Natural killer cell (primary cell): ENCODE measurements around the gene CCDC102B. TPM values are rescaled to one million over a fixed set of nuclear protein-coding genes. Genes with fewer than 3 reads are reported as not detected.

Experiments used
- ATAC-seq, 3 donors: fragments of 150-1000 bp in 2 of 3; fragments of 200-7000 bp in 1 of 3; cut with Tn5 transposase; 1 replicate in 1 of 3; 2 replicates in 2 of 3; pipeline ENCODE4 v1.10.0; 2021; ENCODE audit warnings: mild to moderate bottlenecking in 2 of 3, moderate library complexity in 2 of 3
- DNase-seq, 2 donors: peaks; one replicate each; pipeline versions ENCODE4 v3.0.0 to v3.0.0-alpha.2; 2013 to 2021; ENCODE audit warnings: mixed read lengths in 1 of 2
- H3K27ac ChIP-seq: one replicate; pipeline ENCODE4 v1.5.1; 2013; ENCODE audit warnings: mild to moderate bottlenecking, low read length
- H3K27me3 ChIP-seq: one replicate; pipeline ENCODE4 v1.6.1; 2013; ENCODE audit warnings: low read length; ENCODE audit not compliant: control insufficient read depth, insufficient read depth
- H3K36me3 ChIP-seq: one replicate; pipeline ENCODE4 v1.6.1; 2013; ENCODE audit warnings: low read length; ENCODE audit not compliant: control insufficient read depth, insufficient read depth
- H3K4me1 ChIP-seq: one replicate; pipeline ENCODE4 v1.6.1; 2013; ENCODE audit warnings: low read length; ENCODE audit not compliant: control insufficient read depth, insufficient read depth
- H3K4me3 ChIP-seq: one replicate; pipeline ENCODE4 v1.5.1; 2013; ENCODE audit warnings: low read length
- H3K9me3 ChIP-seq: one replicate; pipeline ENCODE4 v1.6.1; 2013; ENCODE audit warnings: low read length; ENCODE audit not compliant: control insufficient read depth, insufficient read depth
- H3K27ac Mint-ChIP-seq, 2 donors: one replicate each; pipeline ENCODE4 v1.8.0; 2022; ENCODE audit warnings: mild to moderate bottlenecking in 2 of 2, mixed read lengths in 2 of 2, moderate library complexity in 1 of 2
- H3K27me3 Mint-ChIP-seq, 2 donors: one replicate each; pipeline ENCODE4 v1.8.0; 2022; ENCODE audit warnings: low read depth in 2 of 2, mixed read lengths in 2 of 2
- H3K36me3 Mint-ChIP-seq: one replicate; pipeline ENCODE4 v1.8.0; 2022; ENCODE audit warnings: mixed read lengths
- H3K4me1 Mint-ChIP-seq, 2 donors: one replicate each; pipeline ENCODE4 v1.8.0; 2022; ENCODE audit warnings: mixed read lengths in 2 of 2
- H3K4me3 Mint-ChIP-seq: one replicate; pipeline ENCODE4 v1.8.0; 2022; ENCODE audit warnings: mild to moderate bottlenecking, moderate library complexity, mixed read lengths
- H3K9me3 Mint-ChIP-seq, 2 donors: one replicate each; pipeline ENCODE4 v1.8.0; 2022; ENCODE audit warnings: mixed read lengths in 2 of 2
- WGBS: methylation state at CpG from one replicate; pipeline ENCODE4 v1.1.7; 2013; ENCODE audit warnings: missing lambda C conversion rate; ENCODE audit not compliant: insufficient coverage; 5-methylcytosine and 5-hydroxymethylcytosine counted together
- intact Hi-C: fragments of 100-400 bp; cut with micrococcal nuclease; formaldehyde crosslinking; loops from one replicate; pipeline ENCODE4 v1.14.2; 2022
- total RNA-seq, 4 donors: library from RNA; stranded (reverse); fragments of 120-200 nt in 1 of 4; gene quantifications; one replicate each; pipeline versions ENCODE4 v1.2.3 to v1.2.4, GENCODE V29; 2013 to 2022
- TF ChIP-seq, protein P1 (sequence below): fragments of 200-600 bp; IDR thresholded peaks from one replicate; pipeline ENCODE4 v1.8.0; 2022; ENCODE audit warnings: antibody characterized with exemption

The CCDC102B gene
- total RNA-seq, 3 donors from 2014 or later (not counting 1 experiment from before 2014, with no cell fraction given), result 6.9 to 9.9 (median 8.9) TPM

DNA sequence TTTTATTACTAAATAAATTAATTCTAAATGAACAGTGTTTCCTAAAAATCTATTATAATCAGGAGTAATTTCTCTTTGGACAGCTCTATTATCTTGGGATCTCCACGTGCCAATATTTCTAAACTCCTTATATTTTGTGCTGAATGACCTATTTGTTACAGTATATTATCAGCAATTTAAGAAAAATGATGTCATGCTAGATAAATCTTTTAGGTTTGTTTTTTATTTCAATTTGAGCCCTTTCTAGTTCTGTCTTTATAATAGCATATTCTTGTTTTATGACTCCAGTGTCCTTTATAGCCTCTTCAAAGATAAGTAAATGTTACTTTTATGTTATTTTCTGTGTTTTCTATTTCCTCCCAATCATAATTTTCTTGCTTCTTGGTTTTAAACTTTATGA lies 269.2 kb downstream of the CCDC102B start:
- DNase-seq, result no peak
- Histone ChIP-seq H3K4me1 (no peaks in the 10 kb centered on the region), H3K4me3 (no peak overlapping the region), H3K27ac (no peak overlapping the region), H3K36me3 (no peaks in the 10 kb centered on the region), H3K9me3 (no peaks in the 10 kb centered on the region), H3K27me3 (no peaks in the 10 kb centered on the region)
- no CpG with 5 or more reads among the region's 1 CpG for WGBS
- H3K27ac Mint-ChIP-seq, result no peak overlapping the region
- no peak overlapping the region for H3K4me3 Mint-ChIP-seq
- no peaks in the 10 kb centered on the region for H3K27me3 Mint-ChIP-seq
- TF ChIP-seq, protein P1, sequence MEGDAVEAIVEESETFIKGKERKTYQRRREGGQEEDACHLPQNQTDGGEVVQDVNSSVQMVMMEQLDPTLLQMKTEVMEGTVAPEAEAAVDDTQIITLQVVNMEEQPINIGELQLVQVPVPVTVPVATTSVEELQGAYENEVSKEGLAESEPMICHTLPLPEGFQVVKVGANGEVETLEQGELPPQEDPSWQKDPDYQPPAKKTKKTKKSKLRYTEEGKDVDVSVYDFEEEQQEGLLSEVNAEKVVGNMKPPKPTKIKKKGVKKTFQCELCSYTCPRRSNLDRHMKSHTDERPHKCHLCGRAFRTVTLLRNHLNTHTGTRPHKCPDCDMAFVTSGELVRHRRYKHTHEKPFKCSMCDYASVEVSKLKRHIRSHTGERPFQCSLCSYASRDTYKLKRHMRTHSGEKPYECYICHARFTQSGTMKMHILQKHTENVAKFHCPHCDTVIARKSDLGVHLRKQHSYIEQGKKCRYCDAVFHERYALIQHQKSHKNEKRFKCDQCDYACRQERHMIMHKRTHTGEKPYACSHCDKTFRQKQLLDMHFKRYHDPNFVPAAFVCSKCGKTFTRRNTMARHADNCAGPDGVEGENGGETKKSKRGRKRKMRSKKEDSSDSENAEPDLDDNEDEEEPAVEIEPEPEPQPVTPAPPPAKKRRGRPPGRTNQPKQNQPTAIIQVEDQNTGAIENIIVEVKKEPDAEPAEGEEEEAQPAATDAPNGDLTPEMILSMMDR, result no peak
- no peak for ATAC-seq
- intact Hi-C loops, result no loop called here
- peaks cover 12 to 13% of the 10 kb centered on the region in 2 donors for H3K9me3 Mint-ChIP-seq
- H3K36me3 Mint-ChIP-seq, result no peaks in the 10 kb centered on the region
- no peaks in the 10 kb centered on the region for H3K4me1 Mint-ChIP-seq

DNA sequence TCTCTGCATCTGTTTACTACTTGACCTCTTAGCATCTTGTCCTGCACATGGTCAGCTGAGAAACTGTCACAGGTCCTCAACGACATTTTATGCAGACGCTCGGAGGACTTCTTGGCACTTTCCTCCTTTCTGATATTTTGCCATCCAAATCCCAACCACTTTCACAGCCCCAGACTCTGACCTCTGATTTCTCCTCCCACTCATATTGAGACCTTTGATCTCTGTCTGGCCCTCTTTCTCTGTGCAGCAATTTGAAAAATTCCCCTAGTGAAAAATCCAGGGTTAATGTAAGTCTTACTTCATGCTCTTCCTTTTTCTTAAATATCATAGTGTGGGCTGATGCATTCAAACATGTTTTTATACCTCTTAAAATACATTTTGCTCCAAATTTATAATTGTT lies 273.8 kb downstream of the CCDC102B start:
- no peak overlapping the region for H3K27ac ChIP-seq
- no peaks in the 10 kb centered on the region for H3K27me3 ChIP-seq
- 88% methylated on average over 3 of the region's 3 CpGs for WGBS
- DNase-seq (no peak), ATAC-seq (no peak)
- Mint-ChIP-seq H3K4me1 (no peaks in the 10 kb centered on the region), H3K27ac (no peak overlapping the region), H3K9me3 (peaks cover 15 to 22% of the 10 kb centered on the region in 2 donors), H3K27me3 (no peaks in the 10 kb centered on the region), H3K36me3 (no peaks in the 10 kb centered on the region), H3K4me3 (no peak overlapping the region)
- no peaks in the 10 kb centered on the region for H3K36me3 ChIP-seq
- peaks cover 3% of the 10 kb centered on the region for H3K9me3 ChIP-seq
- H3K4me3 ChIP-seq, result no peak overlapping the region
- no peaks in the 10 kb centered on the region for H3K4me1 ChIP-seq
- TF ChIP-seq, protein P1, result no peak
- intact Hi-C loops, result no loop called here

DNA sequence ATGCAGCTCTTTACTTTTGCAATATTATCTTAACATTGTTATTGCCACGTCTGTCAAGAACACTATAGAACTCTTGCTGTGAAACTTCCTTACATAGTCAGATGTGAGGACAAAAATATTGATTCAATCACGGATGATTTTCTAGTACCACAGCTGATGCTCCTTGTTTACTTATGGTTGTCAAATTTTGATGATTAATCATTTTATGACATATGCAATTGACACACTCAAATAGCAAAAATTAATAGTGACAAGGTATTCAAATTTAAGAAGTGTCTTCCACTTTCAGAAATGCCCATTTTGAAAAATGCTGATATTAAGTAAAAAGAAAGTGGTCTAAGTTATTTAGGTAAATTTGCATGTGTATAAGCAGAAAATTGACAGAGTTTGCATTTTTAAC lies 284.0 kb downstream of the CCDC102B start:
- H3K27me3 Mint-ChIP-seq, result no peaks in the 10 kb centered on the region
- ATAC-seq, result no peak
- no peaks in the 10 kb centered on the region for H3K27me3 ChIP-seq

DNA sequence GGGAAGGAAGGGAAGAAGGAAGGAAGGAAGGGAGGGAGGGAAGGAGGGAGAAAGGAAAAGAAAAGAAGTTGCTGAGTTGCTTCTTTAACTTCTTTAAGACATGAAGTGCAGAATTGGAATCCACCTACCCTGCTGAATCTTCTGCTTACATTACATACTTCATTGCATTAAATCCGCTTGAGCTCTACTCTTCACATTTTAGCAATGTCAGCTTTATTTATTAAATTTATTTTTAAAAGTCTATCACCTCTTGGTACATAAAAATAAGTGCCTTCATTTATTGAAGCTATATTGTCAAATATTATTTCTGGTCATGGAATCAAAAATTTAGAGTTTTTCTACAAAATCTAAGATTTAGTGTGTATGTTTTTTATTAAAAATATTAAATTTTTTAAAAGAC lies 284.6 kb downstream of the CCDC102B start:
- Mint-ChIP-seq H3K27me3 (no peaks in the 10 kb centered on the region), H3K9me3 (peaks cover 11 to 12% of the 10 kb centered on the region in 2 donors), H3K36me3 (no peaks in the 10 kb centered on the region), H3K4me1 (no peaks in the 10 kb centered on the region), H3K4me3 (no peak overlapping the region), H3K27ac (no peak overlapping the region)
- Histone ChIP-seq H3K9me3 (peaks cover 3% of the 10 kb centered on the region), H3K4me3 (no peak overlapping the region), H3K36me3 (no peaks in the 10 kb centered on the region), H3K4me1 (no peaks in the 10 kb centered on the region), H3K27ac (no peak overlapping the region), H3K27me3 (no peaks in the 10 kb centered on the region)
- ATAC-seq (no peak), DNase-seq (no peak)
- no CpG with 5 or more reads among the region's 1 CpG for WGBS
- TF ChIP-seq, protein P1, result no peak
- intact Hi-C loops, result no loop called here

More for the DNA sequence above, 284.0 kb downstream of the CCDC102B start:
- Mint-ChIP-seq H3K4me1 (no peaks in the 10 kb centered on the region), H3K36me3 (no peaks in the 10 kb centered on the region), H3K4me3 (no peak overlapping the region), H3K27ac (no peak overlapping the region), H3K9me3 (peaks cover 12% of the 10 kb centered on the region in 2 donors)
- Histone ChIP-seq H3K36me3 (no peaks in the 10 kb centered on the region), H3K4me3 (no peak overlapping the region), H3K4me1 (no peaks in the 10 kb centered on the region), H3K27ac (no peak overlapping the region), H3K9me3 (peaks cover 3% of the 10 kb centered on the region)
- DNase-seq, result no peak
- intact Hi-C loops, result no loop called here
- 75% methylated on average over 2 of the region's 2 CpGs for WGBS
- TF ChIP-seq, protein P1, result no peak
